Activated naive CD8-positive, alpha-beta T cell treated with anti-CD3 and anti-CD28 coated beads, Interleukin-2, amount 10 ng/mL, durations not matched to agents 7 days and 5 days (primary cell): ENCODE measurements around the gene ZNF777. TPM values are rescaled to one million over a fixed set of nuclear protein-coding genes. Genes with fewer than 3 reads are reported as not detected.

Experiments
- ATAC-seq: fragments of 150-1000 bp; cut with Tn5 transposase; one replicate; pipeline ENCODE4 v1.10.0; 2021; ENCODE audit warnings: low read depth, moderate library complexity
- POLR2A ChIA-PET: fragments of 350-600 bp; sonication (Branson Sonifier 250); formaldehyde crosslinking; loops from one replicate; lab custom pipeline; 2021; ENCODE audit warnings: antibody characterized with exemption; lab: Charles Lee
- DNase-seq: peaks from one replicate; pipeline ENCODE4 v3.0.0; 2021
- H3K27ac Mint-ChIP-seq: one replicate; pipeline ENCODE4 v1.8.0; 2022; ENCODE audit warnings: mild to moderate bottlenecking, mixed read lengths
- H3K27me3 Mint-ChIP-seq: one replicate; pipeline ENCODE4 v1.8.0; 2022; ENCODE audit warnings: mild to moderate bottlenecking, moderate library complexity, mixed read lengths
- H3K36me3 Mint-ChIP-seq: one replicate; pipeline ENCODE4 v1.8.0; 2021; ENCODE audit warnings: mild to moderate bottlenecking, mixed read lengths
- H3K4me1 Mint-ChIP-seq: one replicate; pipeline ENCODE4 v1.8.0; 2021; ENCODE audit warnings: mixed read lengths
- H3K4me3 Mint-ChIP-seq: one replicate; pipeline ENCODE4 v1.8.0; 2022; ENCODE audit warnings: mild to moderate bottlenecking, moderate library complexity, mixed read lengths
- H3K9me3 Mint-ChIP-seq: one replicate; pipeline ENCODE4 v1.8.0; 2021; ENCODE audit warnings: mixed read lengths
- total RNA-seq, 2 experiments: library from RNA; stranded (reverse); gene quantifications; one replicate each; pipeline ENCODE4 v1.2.3, GENCODE V29; 2021

ZNF777 gene
- total RNA-seq, 2 experiments from 2014 or later, result 14.1 to 14.9 TPM

DNA sequence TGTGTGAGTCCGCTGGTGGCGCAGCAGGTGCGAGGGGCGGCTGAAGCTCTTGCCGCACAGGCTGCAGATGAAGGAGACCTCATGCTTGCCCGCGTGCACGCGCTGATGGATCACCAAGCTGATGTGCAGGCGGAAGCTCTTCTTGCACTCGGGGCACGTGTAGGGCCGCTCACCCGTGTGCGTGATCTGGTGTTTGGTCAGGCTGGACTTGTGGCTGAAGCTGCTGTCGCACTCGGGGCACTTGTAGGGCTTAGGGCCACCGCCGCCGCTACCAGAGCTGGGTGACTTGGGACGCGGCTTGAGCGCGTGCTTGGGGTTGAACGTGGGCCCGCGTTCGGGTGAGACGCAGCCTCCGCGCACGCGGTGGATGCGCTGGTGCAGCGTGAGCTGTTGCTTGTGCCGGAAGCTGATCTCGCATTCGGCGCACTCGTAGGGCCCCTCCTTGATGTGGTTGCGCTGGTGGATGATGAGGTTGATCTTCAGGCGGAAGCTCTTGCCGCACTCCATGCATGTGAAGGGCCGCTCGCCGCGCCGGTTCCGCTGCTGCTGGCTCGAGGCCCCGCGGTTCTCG, 28.7 kb downstream of the ZNF777 start:
- no peak for DNase-seq
- no peak overlapping the region for H3K27ac Mint-ChIP-seq
- POLR2A ChIA-PET, result interaction anchor here (0.6 kb wide), 1 partner anchor 103 kb away, joined by 3 read pairs; no protein-coding TSS in a partner anchor
- no peaks in the 10 kb centered on the region for H3K27me3 Mint-ChIP-seq
- no peak overlapping the region for H3K4me3 Mint-ChIP-seq
- H3K36me3 Mint-ChIP-seq, result peaks cover 35% of the 10 kb centered on the region
- no peaks in the 10 kb centered on the region for H3K9me3 Mint-ChIP-seq
- ATAC-seq, result no peak
- peaks cover 9% of the 10 kb centered on the region for H3K4me1 Mint-ChIP-seq

DNA sequence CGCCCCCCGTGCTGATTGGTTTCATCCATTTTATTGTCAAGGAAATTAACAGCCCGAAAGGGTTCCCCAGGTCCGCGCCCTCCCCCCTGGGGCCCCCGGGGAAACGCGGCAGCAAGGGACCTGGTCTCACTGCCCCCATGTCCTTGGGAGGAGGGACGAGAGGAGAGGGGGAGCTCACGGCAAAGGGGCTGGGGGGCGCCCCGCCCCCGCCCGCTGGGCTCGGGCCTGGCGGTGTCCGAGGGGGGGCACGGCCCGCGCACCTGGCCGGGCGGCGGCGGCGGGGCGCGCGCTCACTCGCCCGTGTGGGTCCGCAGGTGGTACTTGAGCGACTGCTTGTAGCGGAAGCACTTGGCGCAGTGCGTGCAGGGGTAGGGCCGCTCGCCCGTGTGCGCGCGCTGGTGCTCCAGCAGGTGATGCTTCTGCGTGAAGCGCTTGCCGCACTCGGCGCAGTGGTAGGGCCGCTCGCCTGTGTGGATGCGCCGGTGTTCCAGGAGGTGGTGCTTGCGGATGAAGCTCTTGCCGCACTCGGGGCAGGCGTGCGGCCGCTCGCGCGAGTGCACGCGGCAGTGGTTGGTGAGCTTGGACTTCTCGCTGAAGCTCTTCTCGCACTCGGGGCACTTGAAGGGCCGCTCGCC, 29.3 kb downstream of the ZNF777 start:
- Mint-ChIP-seq H3K4me3 (no peak overlapping the region), H3K27ac (no peak overlapping the region), H3K27me3 (no peaks in the 10 kb centered on the region), H3K4me1 (peaks cover 9% of the 10 kb centered on the region), H3K9me3 (no peaks in the 10 kb centered on the region), H3K36me3 (peaks cover 32% of the 10 kb centered on the region)
- ATAC-seq (no peak), DNase-seq (no peak)
- POLR2A ChIA-PET, result interaction anchor here (0.6 kb wide), 1 partner anchor 103 kb away, joined by 3 read pairs; no protein-coding TSS in a partner anchor

DNA sequence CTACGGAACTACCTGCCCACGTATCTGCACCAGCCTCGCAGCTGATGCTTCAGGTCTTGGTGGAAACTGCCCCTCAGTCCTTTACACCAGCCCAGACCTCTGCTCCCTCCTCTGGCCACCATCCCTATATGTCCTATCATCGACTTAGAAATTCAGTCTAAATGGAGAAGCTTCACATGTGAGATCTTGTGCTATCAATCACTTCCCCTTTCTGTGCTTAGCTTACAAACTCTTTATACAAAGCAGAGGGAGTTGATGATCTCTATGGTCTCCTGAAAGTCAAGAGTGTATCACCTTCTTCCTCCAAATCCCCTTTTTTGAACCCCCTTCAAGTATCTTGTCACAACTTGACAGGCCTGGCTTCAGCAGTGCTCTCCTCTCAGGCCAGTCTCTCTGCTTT, 30.7 kb downstream of the ZNF777 start:
- no peak for ATAC-seq
- DNase-seq, result no peak
- Mint-ChIP-seq H3K27me3 (no peaks in the 10 kb centered on the region), H3K27ac (no peak overlapping the region), H3K4me3 (no peak overlapping the region), H3K36me3 (peaks cover 32% of the 10 kb centered on the region), H3K4me1 (peaks cover 9% of the 10 kb centered on the region), H3K9me3 (no peaks in the 10 kb centered on the region)
- POLR2A ChIA-PET, result no interaction called here

DNA sequence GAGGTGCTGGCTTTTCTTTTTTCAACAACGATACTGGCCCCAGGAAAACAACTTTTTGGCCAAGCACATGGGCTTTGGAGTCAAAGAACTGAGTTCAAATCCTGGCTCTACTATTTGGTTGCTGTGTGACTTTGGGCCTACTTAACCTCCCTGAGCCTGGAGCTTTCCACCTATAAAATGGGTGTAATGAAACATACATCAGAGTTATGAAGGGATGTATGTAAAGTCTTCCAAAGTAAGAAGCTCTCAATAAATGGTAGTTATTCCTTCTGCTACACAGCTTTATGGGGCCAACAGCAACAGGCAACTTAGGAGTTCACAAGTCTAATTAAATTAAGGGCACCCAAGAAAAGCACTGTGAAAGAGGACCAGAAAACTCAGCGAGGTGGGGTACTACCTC, 33.0 kb downstream of the ZNF777 start:
- peaks cover 12% of the 10 kb centered on the region for H3K27me3 Mint-ChIP-seq
- DNase-seq, result no peak
- H3K36me3 Mint-ChIP-seq, result peaks cover 25% of the 10 kb centered on the region
- H3K4me3 Mint-ChIP-seq, result no peak overlapping the region
- peaks cover 9% of the 10 kb centered on the region for H3K4me1 Mint-ChIP-seq
- H3K9me3 Mint-ChIP-seq, result no peaks in the 10 kb centered on the region
- no peak for ATAC-seq
- POLR2A ChIA-PET, result no interaction called here
- H3K27ac Mint-ChIP-seq, result no peak overlapping the region

DNA sequence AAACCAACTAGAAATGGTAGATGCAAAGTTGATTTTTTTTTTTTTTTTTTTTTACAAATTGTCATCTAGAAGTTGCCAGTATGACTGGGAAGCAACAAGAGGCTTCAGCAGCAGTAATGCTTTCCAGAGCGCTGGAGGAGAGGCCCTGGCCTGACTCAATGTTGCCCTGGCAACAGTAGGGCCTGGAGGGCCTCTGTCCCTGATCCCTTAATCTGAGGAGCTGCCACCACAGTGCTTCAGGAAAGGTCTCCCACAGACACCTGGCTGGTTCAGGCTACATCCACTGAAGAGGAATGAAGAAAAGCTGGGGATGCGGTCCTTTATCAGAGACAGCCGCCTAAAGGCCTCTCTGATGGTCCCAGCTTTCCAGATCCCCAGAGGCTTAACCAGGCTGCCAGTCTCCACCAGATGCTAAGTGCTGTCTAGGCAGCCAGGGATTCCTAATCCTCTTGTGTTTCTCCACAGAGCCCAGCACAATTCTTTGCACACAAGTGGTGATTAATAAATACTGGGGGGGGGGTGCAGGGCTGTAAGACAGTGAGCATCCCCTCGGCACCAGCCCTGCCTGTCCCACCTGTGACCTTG, 33.7 kb downstream of the ZNF777 start:
- H3K27me3 Mint-ChIP-seq, result peaks cover 12% of the 10 kb centered on the region
- H3K36me3 Mint-ChIP-seq, result peaks cover 22% of the 10 kb centered on the region
- DNase-seq (no peak), ATAC-seq (no peak)
- POLR2A ChIA-PET, result no interaction called here
- peaks cover 9% of the 10 kb centered on the region for H3K4me1 Mint-ChIP-seq
- no peaks in the 10 kb centered on the region for H3K9me3 Mint-ChIP-seq
- no peak overlapping the region for H3K27ac Mint-ChIP-seq
- no peak overlapping the region for H3K4me3 Mint-ChIP-seq

DNA sequence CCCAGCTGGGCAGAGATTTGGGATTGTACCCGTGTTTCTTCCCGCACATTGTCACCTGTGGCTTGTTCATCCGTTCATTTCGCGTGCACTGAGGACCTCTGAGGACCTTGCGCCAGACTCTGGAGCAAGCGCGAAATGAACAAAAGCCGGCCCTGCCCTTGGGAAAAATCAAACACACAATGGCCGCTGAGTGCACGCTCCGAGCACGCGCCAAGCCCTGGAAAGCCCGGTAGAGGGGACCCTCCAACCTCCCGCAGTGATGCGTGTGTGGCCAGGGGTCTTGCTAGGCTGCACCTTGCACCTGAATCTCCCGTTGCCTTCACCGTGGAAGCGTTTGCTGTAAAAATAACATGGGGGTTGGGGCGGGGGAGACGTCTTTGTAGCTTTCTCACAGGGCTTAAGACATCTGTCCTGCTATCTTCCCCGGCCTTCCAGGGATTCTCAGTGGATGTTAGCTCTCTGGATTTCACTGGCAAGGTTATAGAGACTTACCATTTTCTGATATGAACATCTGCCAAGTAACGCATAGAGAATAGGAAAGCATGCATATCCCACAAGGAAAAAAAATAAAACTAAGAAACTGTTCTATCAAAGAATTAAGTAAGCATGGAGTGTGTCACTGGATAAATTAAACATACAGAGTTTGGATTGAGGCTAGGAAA, 37.3 kb downstream of the ZNF777 start:
- Mint-ChIP-seq H3K36me3 (peaks cover 4% of the 10 kb centered on the region), H3K4me1 (no peaks in the 10 kb centered on the region), H3K9me3 (no peaks in the 10 kb centered on the region), H3K27ac (no peak overlapping the region), H3K4me3 (no peak overlapping the region), H3K27me3 (peaks cover 12% of the 10 kb centered on the region)
- POLR2A ChIA-PET, result interaction anchor here (1.2 to 1.6 kb wide), 2 partner anchors 175 to 201 kb away, joined by 4 to 5 read pairs; no protein-coding TSS in a partner anchor
- no peak for DNase-seq
- no peak for ATAC-seq

DNA sequence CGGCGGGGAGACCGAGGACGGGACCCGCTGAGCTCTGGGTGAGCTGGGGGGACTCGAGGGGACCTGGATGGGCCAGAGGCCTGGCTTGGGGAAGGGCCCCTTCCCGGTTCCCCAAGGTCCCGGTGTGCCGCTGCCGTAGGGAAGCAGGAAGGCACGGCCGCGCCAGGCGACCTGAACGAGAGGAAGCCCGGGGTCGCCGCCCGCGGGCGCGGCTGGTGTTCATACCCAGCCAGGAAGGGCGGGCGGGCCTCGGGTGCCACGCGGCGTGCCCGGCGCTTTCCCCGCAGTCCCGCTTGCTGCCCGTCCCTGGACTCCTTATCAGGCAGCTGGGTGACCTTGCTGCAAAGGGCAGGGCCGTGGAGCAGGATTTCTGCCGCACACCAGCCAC, 38.0 kb downstream of the ZNF777 start:
- H3K27ac Mint-ChIP-seq, result no peak overlapping the region
- POLR2A ChIA-PET, result interaction anchor here (0.9 to 1.6 kb wide), 4 partner anchors 72 to 201 kb away, joined by 4 to 5 read pairs (median 4); partner anchors contain the start of gene ZNF783
- DNase-seq (peak; percentile 62), ATAC-seq (peak; percentile 2)
- no peaks in the 10 kb centered on the region for H3K9me3 Mint-ChIP-seq
- peak overlapping the region; percentile 50 for H3K4me3 Mint-ChIP-seq
- H3K36me3 Mint-ChIP-seq, result no peaks in the 10 kb centered on the region
- peaks cover 12% of the 10 kb centered on the region for H3K27me3 Mint-ChIP-seq
- H3K4me1 Mint-ChIP-seq, result no peaks in the 10 kb centered on the region

DNA sequence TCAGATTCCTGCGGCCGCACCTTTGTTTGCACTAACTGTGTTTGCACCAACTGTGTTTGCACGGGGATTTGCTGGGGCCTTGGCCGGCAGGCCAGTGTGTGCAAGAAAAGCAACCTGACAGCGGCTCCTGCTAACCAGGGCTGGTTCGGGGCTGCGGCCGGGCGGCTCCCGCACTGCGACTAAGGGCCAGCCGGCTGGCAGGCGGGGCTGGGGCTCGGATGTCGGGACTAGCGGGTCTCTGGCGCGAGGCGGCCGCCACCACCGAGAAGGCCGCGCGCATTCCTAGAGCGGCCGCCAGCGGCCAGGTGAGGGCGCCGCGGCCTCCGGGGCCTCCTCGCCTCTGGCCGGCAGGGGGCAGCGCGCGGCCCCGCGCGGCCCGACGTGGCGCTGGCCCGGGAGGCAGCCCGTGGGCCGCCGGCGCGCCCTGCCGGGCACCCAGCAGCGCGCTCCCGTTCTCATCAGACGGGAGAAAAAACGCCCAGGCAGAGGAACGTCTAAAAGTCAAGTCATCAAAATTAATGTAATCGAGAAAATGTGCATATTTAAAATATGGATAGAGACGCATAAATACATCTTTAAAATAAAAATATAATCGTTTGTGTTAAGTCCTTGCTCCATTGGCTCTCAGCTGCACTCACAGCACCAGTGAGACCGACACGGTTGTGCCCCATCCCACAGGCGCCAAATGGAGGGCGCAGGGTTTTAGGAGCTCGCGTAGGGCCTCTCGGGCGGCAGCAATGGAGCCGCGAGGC, 38.5 kb downstream of the ZNF777 start:
- POLR2A ChIA-PET, result interaction anchor here (0.7 to 1.6 kb wide), 5 partner anchors 33 to 202 kb away, joined by 3 to 5 read pairs (median 4); partner anchors contain the start of gene ZNF783
- DNase-seq (peak; percentile 89), ATAC-seq (peak; percentile 97)

DNA sequence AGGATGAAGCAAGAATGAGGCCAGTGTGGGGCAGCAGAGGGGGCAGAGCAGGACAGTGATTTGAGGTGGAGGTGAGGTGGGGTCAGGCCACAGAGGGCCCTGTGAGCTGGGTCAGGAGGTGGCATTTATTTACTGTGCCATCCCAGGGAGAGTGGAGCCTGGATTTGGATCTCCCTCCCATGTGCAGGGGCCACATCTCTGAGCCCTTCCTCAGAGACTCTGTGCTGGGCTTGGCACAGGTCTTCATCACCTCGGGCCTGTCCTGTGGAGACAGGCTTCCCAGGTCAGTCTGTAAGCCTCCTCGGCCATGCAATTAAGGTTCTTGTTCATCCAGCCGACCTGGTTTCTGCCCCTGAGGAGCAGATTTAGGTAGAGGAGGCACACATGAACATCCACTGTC, 40.9 kb downstream of the ZNF777 start:
- peak overlapping the region; percentile 45 for H3K27ac Mint-ChIP-seq
- H3K4me3 Mint-ChIP-seq, result no peak overlapping the region
- peaks cover 2% of the 10 kb centered on the region for H3K9me3 Mint-ChIP-seq
- POLR2A ChIA-PET, result interaction anchor here (0.6 kb wide), 1 partner anchor 88 kb away, joined by 4 read pairs; no protein-coding TSS in a partner anchor
- H3K27me3 Mint-ChIP-seq, result peaks cover 20% of the 10 kb centered on the region
- DNase-seq (no peak), ATAC-seq (no peak)
- peaks cover 3% of the 10 kb centered on the region for H3K4me1 Mint-ChIP-seq
- H3K36me3 Mint-ChIP-seq, result no peaks in the 10 kb centered on the region

More for the DNA sequence above, 38.5 kb downstream of the ZNF777 start:
- no peaks in the 10 kb centered on the region for H3K36me3 Mint-ChIP-seq
- peak overlapping the region; percentile 74 for H3K4me3 Mint-ChIP-seq
- H3K27ac Mint-ChIP-seq, result peak overlapping the region; percentile 76
- no peaks in the 10 kb centered on the region for H3K4me1 Mint-ChIP-seq
- peaks cover 12% of the 10 kb centered on the region for H3K27me3 Mint-ChIP-seq
- H3K9me3 Mint-ChIP-seq, result no peaks in the 10 kb centered on the region

DNA sequence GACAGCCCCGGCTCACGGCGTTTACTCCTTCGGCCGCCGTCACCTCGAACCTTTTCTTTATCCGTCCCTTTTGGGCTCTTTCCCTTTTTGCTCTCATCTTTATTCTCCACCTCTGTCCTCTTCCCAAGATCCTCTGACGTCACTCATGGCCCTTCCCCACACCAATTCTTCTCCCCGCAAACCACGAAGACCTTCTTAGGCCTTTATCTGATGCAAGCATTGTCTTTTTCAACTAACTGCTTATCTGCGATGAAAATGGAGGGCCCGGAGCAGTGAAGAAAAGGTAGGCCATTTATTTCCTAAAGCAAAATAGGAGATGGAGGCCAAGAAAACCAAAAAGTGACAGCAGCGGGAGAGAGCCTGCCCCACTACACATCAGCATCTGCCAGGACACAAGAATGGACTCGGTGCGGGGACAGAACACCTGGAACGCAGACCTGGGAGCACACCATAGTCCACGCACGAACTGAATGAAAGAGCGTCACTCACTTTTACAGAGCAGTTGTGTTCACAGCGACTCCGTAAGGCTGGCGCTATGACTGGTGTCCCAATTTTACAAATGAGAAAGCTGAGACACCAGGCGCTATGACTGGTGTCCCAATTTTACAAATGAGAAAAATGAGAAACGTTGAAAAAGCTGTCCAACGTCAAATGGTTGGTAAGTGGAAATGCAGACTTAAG, 45.3 kb downstream of the ZNF777 start:
- Mint-ChIP-seq H3K27me3 (peaks cover 31% of the 10 kb centered on the region), H3K36me3 (no peaks in the 10 kb centered on the region), H3K4me3 (peak overlapping the region; percentile 41), H3K27ac (peak overlapping the region; percentile 79), H3K9me3 (peaks cover 5% of the 10 kb centered on the region), H3K4me1 (peaks cover 9% of the 10 kb centered on the region)
- DNase-seq (no peak), ATAC-seq (no peak)
- POLR2A ChIA-PET, result no interaction called here

DNA sequence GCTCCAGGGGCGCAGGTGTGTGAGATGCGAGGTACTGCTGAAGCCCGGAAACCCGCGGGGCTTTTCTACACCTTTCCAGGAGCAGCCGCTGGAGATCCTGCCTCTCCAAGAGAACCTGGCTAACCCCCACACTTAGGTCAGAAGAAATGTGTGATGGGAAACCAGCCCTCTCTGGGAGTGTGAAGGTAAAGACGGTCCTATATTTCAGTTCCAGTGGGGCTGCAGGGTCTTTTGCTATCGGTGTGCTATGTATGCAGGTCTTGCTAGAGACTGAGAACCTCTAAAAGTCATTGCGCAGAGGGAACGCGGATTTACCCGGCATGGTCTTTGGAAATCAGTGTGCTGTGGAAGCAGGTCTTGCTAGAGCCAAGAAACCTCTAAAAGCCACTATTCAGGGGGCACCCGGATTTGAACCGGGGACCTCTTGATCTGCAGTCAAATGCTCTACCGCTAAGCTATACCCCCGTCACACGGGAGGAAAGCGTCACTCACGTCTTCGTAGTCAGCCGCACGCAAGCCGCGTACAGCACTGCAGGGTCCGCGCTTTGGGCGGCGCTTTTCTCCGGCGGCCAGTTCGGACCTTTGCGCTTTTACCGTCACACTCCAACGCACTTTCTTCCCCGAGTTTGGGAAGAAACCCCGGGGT, 46.0 kb downstream of the ZNF777 start:
- POLR2A ChIA-PET, result no interaction called here
- DNase-seq (no peak), ATAC-seq (peak; percentile 36)
- Mint-ChIP-seq H3K4me1 (peaks cover 9% of the 10 kb centered on the region), H3K36me3 (no peaks in the 10 kb centered on the region), H3K27ac (no peak overlapping the region), H3K4me3 (peak overlapping the region; percentile 41), H3K27me3 (peaks cover 31% of the 10 kb centered on the region), H3K9me3 (peaks cover 5% of the 10 kb centered on the region)

DNA sequence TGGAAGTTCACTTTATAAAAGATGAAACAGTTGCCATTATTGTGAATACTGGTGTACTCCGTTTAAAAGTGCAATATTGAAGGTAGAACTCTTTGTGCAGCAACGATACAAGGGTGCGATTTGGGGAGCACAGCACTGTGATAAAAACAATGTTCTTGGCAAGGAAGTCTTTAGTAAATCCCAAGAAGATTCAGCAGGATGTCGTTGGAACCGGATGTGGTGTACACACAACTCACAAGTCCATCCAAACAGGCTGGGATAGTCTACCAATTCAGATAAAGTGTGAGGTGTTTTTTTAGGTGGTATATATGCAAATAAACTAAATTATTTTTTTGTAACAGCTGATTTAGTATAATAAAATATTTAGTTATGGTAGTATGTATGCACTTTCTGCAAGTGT, 46.7 kb downstream of the ZNF777 start:
- DNase-seq, result no peak
- Mint-ChIP-seq H3K27ac (no peak overlapping the region), H3K27me3 (peaks cover 31% of the 10 kb centered on the region), H3K4me3 (no peak overlapping the region), H3K4me1 (peaks cover 9% of the 10 kb centered on the region), H3K9me3 (peaks cover 5% of the 10 kb centered on the region), H3K36me3 (no peaks in the 10 kb centered on the region)
- POLR2A ChIA-PET, result no interaction called here
- no peak for ATAC-seq
